HuH-7 (cell line): ENCODE results near the gene PDE4D.
A peak's percentile ranks its signal among the peaks of the same experiment; 100 is the strongest.

ENCODE experiments used
- DNase-seq: peaks from one replicate; pipeline ENCODE4 v3.0.0; 2011; ENCODE audit warnings: low spot score

The PDE4D gene

DNA sequence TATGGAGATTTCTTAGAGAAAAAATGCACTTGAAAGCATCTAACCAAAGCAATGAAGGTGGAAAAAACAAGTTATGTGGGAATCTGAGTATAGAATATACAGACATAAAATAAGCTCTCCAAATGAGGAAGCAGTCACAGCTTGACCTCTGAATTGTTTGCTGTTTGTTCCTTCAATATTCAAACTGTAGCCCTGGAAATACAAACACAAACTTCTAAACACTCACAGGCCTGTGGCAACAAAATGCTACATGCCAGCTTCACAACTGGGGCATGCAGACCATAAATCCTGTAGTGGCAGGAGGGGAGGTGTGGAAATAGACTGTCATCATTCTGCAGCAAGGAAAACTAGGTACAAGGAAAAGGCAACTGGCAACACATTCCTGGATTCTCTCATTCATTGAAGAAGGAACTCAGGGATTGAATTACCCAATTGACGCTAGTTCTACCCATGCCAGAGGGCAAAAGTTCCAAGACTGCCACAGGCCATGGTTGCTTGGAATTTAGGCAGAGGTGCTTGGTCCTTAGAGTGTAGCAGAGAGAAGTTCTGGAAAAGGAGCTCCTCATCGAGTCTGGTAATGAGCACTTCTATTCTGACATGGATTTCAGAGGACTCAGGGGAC lies 349.6 kb downstream of the PDE4D start:
- DNase-seq: no peak

GRCh38 chr5:59542851-59543820 lies 350.4 kb downstream of the PDE4D start:
- DNase-seq: no peak

GRCh38 chr5:59542306-59542705 lies 351.2 kb downstream of the PDE4D start:
- DNase-seq: no peak

- DNase-seq: no peak
Measured at GRCh38 chr5:59540366-59540765, 353.2 kb downstream of the PDE4D start.

GRCh38 chr5:59538750-59539121 lies 354.8 kb downstream of the PDE4D start:
- DNase-seq: no peak

GRCh38 chr5:59537961-59538749 lies 355.4 kb downstream of the PDE4D start:
- no peak for DNase-seq

GRCh38 chr5:59536875-59537274 lies 356.7 kb downstream of the PDE4D start:
- DNase-seq: no peak

- no peak for DNase-seq
Measured at GRCh38 chr5:59535561-59535960, 358.0 kb downstream of the PDE4D start.

- DNase-seq: no peak
Measured at GRCh38 chr5:59533730-59534108, 359.8 kb downstream of the PDE4D start.

DNA sequence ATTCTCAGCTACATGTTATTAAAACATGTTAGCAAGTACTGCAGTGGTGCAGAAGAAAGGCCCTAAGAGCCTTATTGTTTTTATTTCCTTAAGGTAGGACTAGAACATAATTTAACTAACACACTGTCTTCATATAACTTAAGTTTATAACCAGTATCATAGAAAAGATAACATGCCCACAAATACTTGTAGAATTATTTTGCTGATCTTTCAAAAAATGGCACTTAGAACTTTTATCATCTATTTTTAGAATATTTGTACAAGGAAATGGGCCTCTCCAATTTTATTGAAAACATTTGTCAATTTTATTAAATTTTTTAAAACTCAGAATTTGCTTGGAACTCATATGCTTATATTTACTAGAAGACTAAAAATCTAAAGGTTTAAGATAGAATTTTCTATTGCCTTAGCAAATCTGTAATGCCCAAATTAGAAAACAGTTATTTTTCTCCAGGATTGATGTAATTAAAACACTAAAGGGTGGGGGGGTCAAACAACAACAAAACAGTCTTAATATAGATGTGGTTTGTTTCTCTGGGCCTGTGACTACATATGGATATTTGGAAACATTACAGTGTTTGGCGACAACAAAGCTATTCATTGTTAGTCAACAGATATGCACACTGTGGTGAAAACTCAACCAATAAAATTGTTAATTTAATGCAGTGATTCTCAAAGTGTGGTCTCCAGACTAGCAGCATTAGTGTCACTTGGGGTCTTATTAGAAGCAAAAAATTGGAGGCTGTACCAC lies 360.4 kb downstream of the PDE4D start:
- no peak for DNase-seq

GRCh38 chr5:59529239-59529638 lies 364.3 kb downstream of the PDE4D start:
- DNase-seq: no peak

DNA sequence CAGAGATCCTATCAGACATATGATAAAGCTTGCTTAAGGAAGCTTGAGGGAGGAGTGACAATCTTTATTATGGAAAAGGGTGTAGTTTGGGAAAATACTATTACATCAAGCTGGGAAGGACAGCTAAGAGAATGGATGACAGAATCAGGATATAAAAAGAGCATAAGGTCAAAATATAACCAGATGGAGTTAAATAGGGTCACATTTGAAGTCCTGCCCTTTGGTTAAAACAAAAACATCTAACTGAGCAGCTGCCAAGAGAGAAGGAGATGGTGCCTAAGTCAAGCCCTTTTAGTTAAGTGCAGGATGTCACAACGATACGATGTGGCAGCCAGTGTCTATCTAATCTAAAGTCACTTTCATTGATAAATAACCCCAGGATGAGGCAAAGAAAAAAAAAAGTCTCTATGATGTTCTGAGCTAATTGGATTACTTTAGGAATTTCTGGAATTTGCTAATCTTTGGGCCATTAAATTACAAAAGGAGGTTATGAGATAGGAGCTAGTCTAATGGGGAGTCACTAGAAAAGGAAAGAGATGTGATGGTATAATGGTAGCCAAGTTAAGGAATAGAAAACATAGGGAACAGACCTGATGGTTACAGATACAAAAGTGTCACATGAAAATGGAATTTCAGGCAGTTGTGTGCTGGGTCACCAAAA lies 365.2 kb downstream of the PDE4D start:
- DNase-seq: no peak

DNA sequence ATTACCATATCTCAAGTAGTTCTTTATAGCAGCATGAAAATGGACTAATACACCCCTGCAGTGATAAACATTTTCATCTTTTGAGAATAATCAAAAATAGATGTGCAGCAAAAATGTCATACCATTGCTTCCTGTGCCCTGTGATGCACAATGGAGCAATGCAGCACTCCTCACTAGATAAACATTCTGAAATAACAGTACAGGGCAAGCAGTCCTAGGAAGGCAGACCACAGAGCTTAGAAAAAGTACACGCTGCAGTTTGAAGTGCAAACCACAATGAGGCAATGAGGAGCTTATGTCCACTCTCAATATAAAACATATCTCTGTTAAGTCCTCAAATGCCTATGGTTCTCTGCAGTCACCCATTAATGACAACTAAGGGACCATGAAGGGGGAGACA lies 367.6 kb downstream of the PDE4D start:
- peak; percentile 7 for DNase-seq

DNA sequence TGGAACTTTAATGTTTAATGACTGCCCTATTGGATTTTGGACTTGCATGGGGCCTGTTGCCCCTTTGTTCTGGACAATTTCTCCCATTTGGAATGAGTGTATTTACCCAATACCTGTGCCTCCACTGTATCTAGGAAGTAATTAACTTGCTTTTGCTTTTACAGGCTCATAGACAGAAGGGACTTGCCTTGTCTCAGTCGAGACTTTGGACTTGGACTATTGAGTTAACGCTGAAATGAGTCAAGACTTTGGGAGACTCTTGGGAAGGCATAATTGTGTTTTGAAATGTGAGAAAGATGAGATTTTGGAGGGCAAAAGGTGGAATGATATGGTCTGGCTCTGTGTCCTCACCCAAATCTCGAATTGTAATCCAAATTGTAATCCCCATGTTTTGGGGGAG lies 368.2 kb downstream of the PDE4D start:
- DNase-seq: no peak

DNA sequence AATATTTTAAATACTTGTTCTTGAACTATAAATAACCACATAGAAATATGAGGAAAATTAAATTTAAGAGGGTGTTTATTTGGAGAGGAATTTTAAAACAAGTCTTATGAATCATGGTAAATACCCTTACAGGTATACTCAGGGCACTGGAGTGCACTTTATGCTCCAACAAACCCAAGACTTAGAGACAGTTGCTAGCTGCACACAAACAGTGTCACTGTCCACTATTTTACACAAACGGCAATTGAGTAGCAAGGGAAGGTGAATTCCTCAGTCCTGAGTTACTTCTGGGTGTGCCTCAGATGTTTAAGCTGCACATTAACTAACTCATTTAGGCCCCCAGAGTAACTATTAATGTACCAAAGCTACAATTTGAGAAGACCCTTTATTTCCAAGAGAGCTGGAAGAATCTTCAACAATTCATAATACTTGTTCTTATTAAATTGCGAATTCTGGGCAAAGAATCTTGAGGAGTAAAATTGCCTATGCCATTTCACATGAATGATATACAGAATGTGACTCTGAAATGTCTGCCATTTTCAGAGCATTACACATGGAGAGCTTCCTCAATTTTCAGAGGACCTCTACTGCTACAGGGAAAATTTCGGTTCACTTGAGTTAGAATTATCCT lies 371.2 kb downstream of the PDE4D start:
- no peak for DNase-seq

- DNase-seq: no peak
Measured at GRCh38 chr5:59521476-59521875, 372.1 kb downstream of the PDE4D start.

- DNase-seq: no peak
Measured at GRCh38 chr5:59519338-59519737, 374.2 kb downstream of the PDE4D start.

GRCh38 chr5:59517926-59518585 lies 375.5 kb downstream of the PDE4D start:
- DNase-seq: no peak

DNA sequence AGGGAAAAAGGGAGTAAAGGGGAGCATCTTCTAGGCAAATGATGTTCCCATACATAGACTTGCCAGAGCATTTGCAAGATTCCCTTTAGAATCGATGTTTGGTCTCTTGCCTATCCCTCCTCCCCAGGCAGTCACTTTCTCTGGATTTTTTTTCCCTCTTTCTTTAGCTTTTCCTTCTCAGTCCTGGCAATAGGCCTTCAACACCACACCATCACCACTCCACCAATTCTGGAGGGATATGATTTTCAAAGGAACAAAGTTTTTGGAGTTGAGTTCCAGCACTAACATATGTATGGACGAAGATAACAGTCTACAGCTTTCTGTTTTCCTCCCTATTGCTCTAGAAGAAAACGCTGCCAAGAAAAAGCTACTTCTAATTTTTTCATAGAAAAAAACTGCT lies 377.4 kb downstream of the PDE4D start:
- no peak for DNase-seq

GRCh38 chr5:59506285-59506877 lies 387.1 kb downstream of the PDE4D start:
- DNase-seq: no peak
